Measurements from ENCODE around the gene DTNB. TPM values are rescaled to one million over a fixed set of nuclear protein-coding genes. Genes with fewer than 3 reads are reported as not detected.
"Not testable (repeated sequence)": the region's sequence is repeated elsewhere in the genome, so short reads cannot be mapped to it uniquely, and the experiment has no call there.

Gene DTNB
- total and polyA plus RNA-seq, 12 donors = 4.7 to 27.5 (median 9.4) TPM

GRCh38 chr2:25534455-25534854, 138.9 kb downstream of the DTNB start:
- intact Hi-C loops (cut with DNase I) = no loop called here
- 95 to 98% (median 97%) methylated on average over 10 to 26 of the region's 26 CpGs for WGBS, 4 donors
- Histone ChIP-seq H3K27ac (no peak overlapping the region), H3K27me3 (no peaks in the 10 kb centered on the region), H3K36me3 (replicated peaks in 1 of 2) (no peaks in the 10 kb centered on the region), H3K4me1 (replicated peaks in 1 of 2) (no peaks in the 10 kb centered on the region), H3K9me3 (replicated peaks in 1 of 3) (no peaks in the 10 kb centered on the region), H3K4me3 (no peak overlapping the region)
- no peak for DNase-seq
- TF ChIP-seq POLR2A (IDR thresholded peaks at IDR 0.05) (no peak), CTCF (IDR thresholded peaks at IDR 0.05) (no peak)

GRCh38 chr2:25533771-25534170, 139.6 kb downstream of the DTNB start:
- intact Hi-C loops (cut with DNase I); H3K4me1 ChIP-seq (replicated peaks in 1 of 2); H3K9me3 ChIP-seq (replicated peaks in 1 of 3); H3K27ac ChIP-seq; H3K27me3 ChIP-seq; H3K36me3 ChIP-seq (replicated peaks in 1 of 2); H3K4me3 ChIP-seq; DNase-seq: not testable (repeated sequence)
- WGBS, 4 donors = 85 to 94% (median 90%) methylated on average over 5 of the region's 5 CpGs

DNA sequence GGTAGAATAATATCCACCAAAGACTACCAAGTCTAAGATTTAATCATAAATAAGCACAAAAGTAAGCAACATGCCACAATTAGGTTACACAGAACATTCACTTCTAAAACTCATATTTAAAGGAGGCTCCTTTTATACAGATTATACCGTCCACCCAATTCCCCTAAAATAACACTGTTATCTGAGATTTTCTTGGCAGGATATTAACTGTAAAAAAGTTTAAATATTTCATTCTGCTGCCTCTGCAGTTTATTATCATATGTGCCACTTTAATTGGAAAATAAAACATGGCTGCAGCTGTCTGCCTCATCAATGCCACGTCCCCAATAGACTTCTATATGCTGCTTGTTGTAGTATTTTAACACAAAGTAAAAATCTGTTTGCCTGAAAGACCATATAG, 140.9 kb downstream of the DTNB start:
- Histone ChIP-seq H3K36me3 (replicated peaks in 1 of 2) (no peaks in the 10 kb centered on the region), H3K27me3 (no peaks in the 10 kb centered on the region), H3K4me1 (replicated peaks in 1 of 2) (no peaks in the 10 kb centered on the region), H3K4me3 (no peak overlapping the region), H3K27ac (no peak overlapping the region), H3K9me3 (replicated peaks in 1 of 3) (no peaks in the 10 kb centered on the region)
- no peak for DNase-seq
- 70 to 79% (median 74%) methylated on average over 2 of the region's 2 CpGs for WGBS, 4 donors
- no peak for TF ChIP-seq CTCF (IDR thresholded peaks at IDR 0.05)
- no peak for TF ChIP-seq POLR2A (IDR thresholded peaks at IDR 0.05)
- intact Hi-C loops (cut with DNase I) = no loop called here

DNA sequence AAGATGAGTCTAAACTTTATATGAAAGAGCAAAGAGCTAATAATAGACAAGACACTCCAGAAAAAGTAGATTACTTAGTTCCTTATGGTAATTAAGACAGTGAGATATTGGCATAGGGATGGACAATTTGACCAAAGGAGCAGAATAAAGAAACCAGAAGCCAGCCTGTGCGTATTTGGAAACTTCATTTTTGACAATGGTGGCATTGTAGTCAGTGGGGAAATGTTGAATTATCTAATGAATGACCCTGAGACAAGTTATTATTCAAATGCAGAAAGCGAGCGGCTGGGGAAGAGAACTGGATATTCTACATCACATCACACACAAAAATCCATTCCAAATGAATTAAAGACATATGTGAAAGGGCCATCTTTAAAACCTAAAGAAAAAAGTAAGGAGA, 144.3 kb downstream of the DTNB start:
- WGBS, 4 donors = 87 to 96% (median 91%) methylated on average over 3 of the region's 3 CpGs

More for the DNA sequence above, 144.3 kb downstream of the DTNB start:
- TF ChIP-seq CTCF (IDR thresholded peaks at IDR 0.05) (no peak), POLR2A (IDR thresholded peaks at IDR 0.05) (no peak)
- intact Hi-C loops (cut with DNase I) = loop anchor here in 1 of 2 donors (10.0 kb wide), 1 partner anchor 164 kb away; no protein-coding TSS in a partner anchor
- DNase-seq = no peak
- Histone ChIP-seq H3K36me3 (replicated peaks in 1 of 2) (no peaks in the 10 kb centered on the region), H3K9me3 (replicated peaks in 1 of 3) (no peaks in the 10 kb centered on the region), H3K4me3 (no peak overlapping the region), H3K27me3 (no peaks in the 10 kb centered on the region), H3K27ac (no peak overlapping the region), H3K4me1 (replicated peaks in 1 of 2) (no peaks in the 10 kb centered on the region)
